Tibial nerve (tissue), 3 donors: Measurements from ENCODE around the gene UBASH3A.

Experiments used
- EP300 ChIP-seq, 2 donors: sonication (generic); formaldehyde crosslinking; IDR thresholded peaks; one replicate each; pipeline ENCODE4 v1.6.1; 2017; ENCODE audit warnings: antibody characterized with exemption in 2 of 2, mild to moderate bottlenecking in 1 of 2
- POLR2A ChIP-seq, 2 donors: fragments of 450-650 bp; IDR thresholded peaks; one replicate each; pipeline ENCODE4 v1.6.1; 2017; ENCODE audit warnings: antibody characterized with exemption in 2 of 2, mild to moderate bottlenecking in 2 of 2, moderate library complexity in 2 of 2

GRCh38 chr21:42374864-42375499 is 28.7 kb upstream of the UBASH3A start:
- TF ChIP-seq EP300 (IDR thresholded peaks at IDR 0.05) (no peak), POLR2A (IDR thresholded peaks at IDR 0.05) (no peak)
